Activated CD8-positive, alpha-beta T cell treated with anti-CD3 and anti-CD28 coated beads for 36 hours (primary cell): ENCODE data around the gene PFKFB3. TPM values are rescaled to one million over a fixed set of nuclear protein-coding genes. Genes with fewer than 3 reads are reported as not detected.
"Not testable (repeated sequence)": the region's sequence is repeated elsewhere in the genome, so short reads cannot be mapped to it uniquely, and the experiment has no call there.

Source experiments
- ATAC-seq: fragments of 200-7000 bp; cut with Tn5 transposase; one replicate; pipeline ENCODE4 v1.10.0; 2021; ENCODE audit warnings: mild to moderate bottlenecking, moderate library complexity
- CTCF ChIA-PET: fragments of 350-600 bp; sonication (Branson Sonifier 250); formaldehyde crosslinking; loops from one replicate; lab custom pipeline; 2021; ENCODE audit warnings: antibody characterized with exemption; lab: Charles Lee
- POLR2A ChIA-PET: fragments of 350-600 bp; sonication (Branson Sonifier 250); formaldehyde crosslinking; loops from one replicate; lab custom pipeline; 2021; ENCODE audit warnings: antibody characterized with exemption; lab: Charles Lee
- DNase-seq: peaks from one replicate; pipeline ENCODE4 v3.0.0-alpha.2; 2020
- H3K27ac Mint-ChIP-seq: one replicate; pipeline ENCODE4 v1.8.0; 2021; ENCODE audit warnings: mild to moderate bottlenecking, mixed read lengths
- H3K27me3 Mint-ChIP-seq: one replicate; pipeline ENCODE4 v1.8.0; 2021; ENCODE audit warnings: mixed read lengths
- H3K36me3 Mint-ChIP-seq: one replicate; pipeline ENCODE4 v1.8.0; 2021; ENCODE audit warnings: low read depth, mixed read lengths
- H3K4me1 Mint-ChIP-seq: one replicate; pipeline ENCODE4 v1.8.0; 2021; ENCODE audit warnings: low read depth, mixed read lengths
- H3K4me3 Mint-ChIP-seq: one replicate; pipeline ENCODE4 v1.8.0; 2021; ENCODE audit warnings: mild to moderate bottlenecking, moderate library complexity, mixed read lengths
- H3K9me3 Mint-ChIP-seq: one replicate; pipeline ENCODE4 v1.8.0; 2021; ENCODE audit warnings: mixed read lengths
- intact Hi-C: fragments of 100-400 bp; cut with micrococcal nuclease; formaldehyde crosslinking; loops from one replicate; pipeline ENCODE4 v1.10.0; 2022
- total RNA-seq, 2 experiments: library from RNA; stranded (reverse); gene quantifications; one replicate each; pipeline ENCODE4 v1.2.3, GENCODE V29; 2021
- TF ChIP-seq, protein P1 (sequence below): fragments of 200-600 bp; IDR thresholded peaks from one replicate; pipeline ENCODE4 v1.8.0; 2022; ENCODE audit warnings: antibody characterized with exemption, mild to moderate bottlenecking

The PFKFB3 gene
- total RNA-seq, 2 experiments from 2014 or later, result 107 to 117 TPM

- Mint-ChIP-seq H3K27me3 (no peaks in the 10 kb centered on the region), H3K4me1 (peaks cover 39% of the 10 kb centered on the region), H3K4me3 (no peak overlapping the region), H3K36me3 (peaks cover 15% of the 10 kb centered on the region), H3K27ac (no peak overlapping the region), H3K9me3 (no peaks in the 10 kb centered on the region)
- CTCF ChIA-PET, result interaction anchor here (0.6 to 1.4 kb wide), 3 partner anchors 9 to 18 kb away, joined by 3 read pairs; no protein-coding TSS in a partner anchor
- ATAC-seq (no peak), DNase-seq (no peak)
- intact Hi-C loops, result no loop called here
- TF ChIP-seq, protein P1, sequence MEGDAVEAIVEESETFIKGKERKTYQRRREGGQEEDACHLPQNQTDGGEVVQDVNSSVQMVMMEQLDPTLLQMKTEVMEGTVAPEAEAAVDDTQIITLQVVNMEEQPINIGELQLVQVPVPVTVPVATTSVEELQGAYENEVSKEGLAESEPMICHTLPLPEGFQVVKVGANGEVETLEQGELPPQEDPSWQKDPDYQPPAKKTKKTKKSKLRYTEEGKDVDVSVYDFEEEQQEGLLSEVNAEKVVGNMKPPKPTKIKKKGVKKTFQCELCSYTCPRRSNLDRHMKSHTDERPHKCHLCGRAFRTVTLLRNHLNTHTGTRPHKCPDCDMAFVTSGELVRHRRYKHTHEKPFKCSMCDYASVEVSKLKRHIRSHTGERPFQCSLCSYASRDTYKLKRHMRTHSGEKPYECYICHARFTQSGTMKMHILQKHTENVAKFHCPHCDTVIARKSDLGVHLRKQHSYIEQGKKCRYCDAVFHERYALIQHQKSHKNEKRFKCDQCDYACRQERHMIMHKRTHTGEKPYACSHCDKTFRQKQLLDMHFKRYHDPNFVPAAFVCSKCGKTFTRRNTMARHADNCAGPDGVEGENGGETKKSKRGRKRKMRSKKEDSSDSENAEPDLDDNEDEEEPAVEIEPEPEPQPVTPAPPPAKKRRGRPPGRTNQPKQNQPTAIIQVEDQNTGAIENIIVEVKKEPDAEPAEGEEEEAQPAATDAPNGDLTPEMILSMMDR, result no peak
- POLR2A ChIA-PET, result interaction anchor here (1.2 to 1.4 kb wide), 2 partner anchors 18 to 25 kb away, joined by 4 to 5 read pairs; no protein-coding TSS in a partner anchor
These were observed 11.6 kb upstream of the PFKFB3 start for GRCh38 chr10:6191147-6191546.

- Mint-ChIP-seq H3K9me3 (no peaks in the 10 kb centered on the region), H3K4me1 (peaks cover 37% of the 10 kb centered on the region), H3K27me3 (no peaks in the 10 kb centered on the region), H3K27ac (no peak overlapping the region), H3K4me3 (no peak overlapping the region), H3K36me3 (peaks cover 14% of the 10 kb centered on the region)
- CTCF ChIA-PET, result interaction anchor here (0.6 to 1.4 kb wide), 2 partner anchors 9 to 18 kb away, joined by 3 read pairs; no protein-coding TSS in a partner anchor
- DNase-seq, result no peak
- intact Hi-C loops, result no loop called here
- POLR2A ChIA-PET, result interaction anchor here (1.2 to 1.4 kb wide), 2 partner anchors 18 to 25 kb away, joined by 4 to 5 read pairs; no protein-coding TSS in a partner anchor
- TF ChIP-seq, protein P1, result no peak
- ATAC-seq, result no peak
These were observed 11.2 kb upstream of the PFKFB3 start for GRCh38 chr10:6191569-6191968.

DNA sequence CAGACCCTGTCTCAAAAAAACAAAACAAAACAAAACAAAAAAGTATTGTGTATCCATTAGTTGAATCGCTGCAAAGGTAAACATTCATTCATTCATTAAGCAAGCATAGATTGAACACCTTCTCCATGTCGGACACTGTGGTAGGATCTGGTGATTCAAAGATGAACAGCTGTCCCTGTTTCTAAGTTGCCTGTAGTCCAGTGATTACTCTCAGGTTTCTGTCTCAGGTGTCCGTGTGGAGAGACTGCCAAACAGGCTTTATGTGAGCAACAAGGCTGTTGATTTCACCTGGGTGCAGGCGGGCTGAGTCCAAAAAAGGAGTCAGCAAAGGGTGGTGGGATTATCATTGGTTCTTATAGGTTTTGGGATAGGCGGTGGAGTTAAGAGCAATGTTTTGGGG lies 9.4 kb upstream of the PFKFB3 start:
- ATAC-seq, intact Hi-C loops, H3K9me3 Mint-ChIP-seq, DNase-seq, H3K27ac Mint-ChIP-seq, POLR2A ChIA-PET, H3K4me3 Mint-ChIP-seq, H3K27me3 Mint-ChIP-seq: not testable (repeated sequence)
- Mint-ChIP-seq H3K36me3 (peaks cover 10% of the 10 kb centered on the region), H3K4me1 (peaks cover 31% of the 10 kb centered on the region)
- CTCF ChIA-PET, result interaction anchor here (2.2 kb wide), 1 partner anchor 213 kb away, joined by 6 read pairs; no protein-coding TSS in a partner anchor

DNA sequence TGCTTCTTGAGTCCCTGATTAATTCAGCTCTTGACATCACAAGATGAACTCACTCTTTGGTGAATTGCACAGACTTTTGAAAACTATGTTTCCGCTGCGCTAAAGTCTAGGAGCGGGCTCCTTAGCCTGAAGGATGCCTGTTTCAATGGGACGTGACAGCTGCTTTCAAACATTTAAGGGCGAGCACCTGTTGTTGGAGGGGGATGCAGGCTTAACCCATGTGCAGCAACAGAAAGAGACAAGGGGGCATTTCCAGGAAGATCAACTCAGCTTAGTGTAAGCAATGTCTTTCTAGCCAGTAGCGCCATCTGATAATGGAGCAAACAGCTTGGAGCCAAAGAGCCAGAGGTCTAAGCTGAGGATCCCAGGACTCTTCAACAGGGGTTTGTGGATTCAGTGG lies 8.4 kb upstream of the PFKFB3 start:
- no peaks in the 10 kb centered on the region for H3K27me3 Mint-ChIP-seq
- intact Hi-C loops, result no loop called here
- peaks cover 31% of the 10 kb centered on the region for H3K4me1 Mint-ChIP-seq
- ATAC-seq, result no peak
- no peak overlapping the region for H3K4me3 Mint-ChIP-seq
- CTCF ChIA-PET, result interaction anchor here (0.7 to 2.2 kb wide), 5 partner anchors 16 to 212 kb away, joined by 3 to 6 read pairs (median 3); no protein-coding TSS in a partner anchor
- no peaks in the 10 kb centered on the region for H3K9me3 Mint-ChIP-seq
- peaks cover 10% of the 10 kb centered on the region for H3K36me3 Mint-ChIP-seq
- TF ChIP-seq, protein P1, result no peak
- no peak overlapping the region for H3K27ac Mint-ChIP-seq
- POLR2A ChIA-PET, result interaction anchor here (1.2 kb wide), 1 partner anchor 17 kb away, joined by 3 read pairs; no protein-coding TSS in a partner anchor
- no peak for DNase-seq

DNA sequence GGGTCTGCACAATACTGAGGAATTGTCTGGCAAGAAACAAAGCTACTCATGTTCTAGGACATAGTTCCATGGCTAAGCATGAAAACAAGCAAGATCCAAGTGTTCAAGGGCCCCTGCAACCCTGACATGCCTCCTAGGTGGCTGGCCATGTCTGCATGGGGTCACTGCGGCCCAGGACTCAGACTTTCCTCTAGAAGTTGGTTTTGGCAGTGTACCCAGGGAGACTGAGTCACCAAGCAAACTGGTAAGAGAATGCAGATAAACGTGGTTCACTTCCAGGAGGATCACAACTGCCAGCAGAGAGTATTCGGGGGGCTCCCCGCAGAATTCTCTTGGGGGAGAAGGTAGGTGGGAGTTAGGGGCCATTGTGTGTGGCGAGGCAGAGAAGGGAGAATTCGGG lies 7.4 kb upstream of the PFKFB3 start:
- Mint-ChIP-seq H3K27ac (peak overlapping the region; percentile 36), H3K36me3 (peaks cover 9% of the 10 kb centered on the region), H3K4me1 (peaks cover 36% of the 10 kb centered on the region), H3K4me3 (no peak overlapping the region), H3K9me3 (no peaks in the 10 kb centered on the region), H3K27me3 (no peaks in the 10 kb centered on the region)
- DNase-seq, result no peak
- intact Hi-C loops, result no loop called here
- POLR2A ChIA-PET, result interaction anchor here (0.6 to 1.5 kb wide), 3 partner anchors 18 to 205 kb away, joined by 3 to 5 read pairs (median 3); no protein-coding TSS in a partner anchor
- TF ChIP-seq, protein P1, result no peak
- CTCF ChIA-PET, result interaction anchor here (1.0 to 2.2 kb wide), 6 partner anchors 43 to 211 kb away, joined by 3 to 6 read pairs (median 3); no protein-coding TSS in a partner anchor
- ATAC-seq, result no peak
